GM23248 (cell line): ENCODE measurements around the gene IAPP.

Experiments
- EZH2 ChIP-seq: fragments of 200-600 bp; sonication (generic); IDR thresholded peaks from 2 replicates; pipeline ENCODE4 v1.6.1; 2018; ENCODE audit warnings: antibody characterized with exemption, mild to moderate bottlenecking; ENCODE audit not compliant: insufficient read depth, poor library complexity, severe bottlenecking
- EZH2phosphoT487 ChIP-seq: fragments of 200-600 bp; sonication (generic); IDR thresholded peaks from 2 replicates; pipeline ENCODE4 v1.6.1; 2018; ENCODE audit warnings: antibody characterized with exemption, moderate library complexity, mild to moderate bottlenecking, low read depth; ENCODE audit not compliant: insufficient read depth

DNA sequence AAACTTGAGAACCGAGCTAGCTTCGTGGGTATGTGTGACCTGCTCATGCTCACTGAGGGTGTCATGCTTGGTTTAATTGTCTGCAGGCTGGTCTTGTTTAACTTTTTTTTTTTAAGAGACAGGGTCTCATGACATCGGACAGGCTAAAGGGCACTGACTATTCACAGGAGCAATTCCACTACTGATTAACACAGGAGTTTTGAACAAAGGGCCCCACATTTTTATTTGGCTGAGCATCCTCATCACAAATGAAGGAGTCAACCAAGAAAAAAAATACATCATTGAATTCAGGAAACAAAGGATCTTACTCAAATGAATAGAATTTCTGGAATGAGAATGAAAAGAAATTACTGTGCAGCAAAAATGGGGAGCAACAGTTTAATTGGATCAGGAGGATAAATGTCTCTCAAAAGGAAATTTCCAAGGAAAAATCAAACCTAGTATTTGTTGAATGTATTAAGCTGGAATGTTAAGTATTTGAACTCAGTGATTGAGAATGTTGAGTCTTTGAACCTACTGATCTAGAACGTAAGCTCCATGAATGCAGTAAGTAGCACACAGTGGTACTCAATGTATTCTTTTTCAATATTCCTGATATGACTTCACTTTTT is 43.9 kb downstream of the IAPP start:
- TF ChIP-seq EZH2phosphoT487 (no peak), EZH2 (no peak)
